HL-60 (cell line): ENCODE measurements around the gene ZC3H12D.

Source experiments
- DNase-seq, 2 experiments: peaks; one replicate each; pipeline ENCODE4 v3.0.0-alpha.2; 2010 to 2020; ENCODE audit warnings: low read depth in 1 of 2, low spot score in 1 of 2
- H3K27ac ChIP-seq: fragments of 250-450 bp; sonication (Bioruptor Pico); replicated peaks from 2 replicates; pipeline ENCODE4 v1.5.1; 2020; ENCODE audit warnings: mild to moderate bottlenecking, moderate library complexity
- H3K27me3 ChIP-seq: fragments of 250-450 bp; sonication (Bioruptor Pico); 2 replicates; pipeline ENCODE4 v1.5.1; 2021; ENCODE audit warnings: mild to moderate bottlenecking, moderate library complexity; ENCODE audit not compliant: insufficient read depth, poor library complexity, severe bottlenecking
- H3K4me3 ChIP-seq: replicated peaks from 2 replicates; pipeline ENCODE4 v1.5.1; 2011; ENCODE audit warnings: mild to moderate bottlenecking, control low read depth, low read length; ENCODE audit not compliant: insufficient read depth
- GABPA ChIP-seq: IDR thresholded peaks from 2 replicates; pipeline ENCODE4 v1.6.1; 2012; ENCODE audit warnings: low read depth
- POLR2AphosphoS5 ChIP-seq: IDR thresholded peaks from 2 replicates; pipeline ENCODE4 v1.6.1; 2012; ENCODE audit warnings: low read depth
- REST ChIP-seq: IDR thresholded peaks from 2 replicates; pipeline ENCODE4 v1.6.1; 2012; ENCODE audit warnings: low read depth; ENCODE audit not compliant: insufficient replicate concordance
- SPI1 ChIP-seq: IDR thresholded peaks from 2 replicates; pipeline ENCODE4 v1.6.1; 2012; ENCODE audit warnings: low read depth, mild to moderate bottlenecking, borderline replicate concordance
- TF ChIP-seq, protein P1 (sequence below): IDR thresholded peaks from one replicate; pipeline ENCODE4 v1.5.1; 2011; ENCODE audit warnings: low read length, control low read depth, inconsistent platforms; ENCODE audit not compliant: insufficient read depth

Gene ZC3H12D

GRCh38 chr6:149459761-149460160 lies 25.1 kb downstream of the ZC3H12D start:
- Histone ChIP-seq H3K27me3 (no peaks in the 10 kb centered on the region), H3K4me3 (no peak overlapping the region), H3K27ac (no peak overlapping the region)
- TF ChIP-seq SPI1 = no peak
- TF ChIP-seq GABPA = no peak
- no peak for TF ChIP-seq POLR2AphosphoS5
- TF ChIP-seq, protein P1, sequence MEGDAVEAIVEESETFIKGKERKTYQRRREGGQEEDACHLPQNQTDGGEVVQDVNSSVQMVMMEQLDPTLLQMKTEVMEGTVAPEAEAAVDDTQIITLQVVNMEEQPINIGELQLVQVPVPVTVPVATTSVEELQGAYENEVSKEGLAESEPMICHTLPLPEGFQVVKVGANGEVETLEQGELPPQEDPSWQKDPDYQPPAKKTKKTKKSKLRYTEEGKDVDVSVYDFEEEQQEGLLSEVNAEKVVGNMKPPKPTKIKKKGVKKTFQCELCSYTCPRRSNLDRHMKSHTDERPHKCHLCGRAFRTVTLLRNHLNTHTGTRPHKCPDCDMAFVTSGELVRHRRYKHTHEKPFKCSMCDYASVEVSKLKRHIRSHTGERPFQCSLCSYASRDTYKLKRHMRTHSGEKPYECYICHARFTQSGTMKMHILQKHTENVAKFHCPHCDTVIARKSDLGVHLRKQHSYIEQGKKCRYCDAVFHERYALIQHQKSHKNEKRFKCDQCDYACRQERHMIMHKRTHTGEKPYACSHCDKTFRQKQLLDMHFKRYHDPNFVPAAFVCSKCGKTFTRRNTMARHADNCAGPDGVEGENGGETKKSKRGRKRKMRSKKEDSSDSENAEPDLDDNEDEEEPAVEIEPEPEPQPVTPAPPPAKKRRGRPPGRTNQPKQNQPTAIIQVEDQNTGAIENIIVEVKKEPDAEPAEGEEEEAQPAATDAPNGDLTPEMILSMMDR = no peak
- no peak for TF ChIP-seq REST
- no peak for DNase-seq

DNA sequence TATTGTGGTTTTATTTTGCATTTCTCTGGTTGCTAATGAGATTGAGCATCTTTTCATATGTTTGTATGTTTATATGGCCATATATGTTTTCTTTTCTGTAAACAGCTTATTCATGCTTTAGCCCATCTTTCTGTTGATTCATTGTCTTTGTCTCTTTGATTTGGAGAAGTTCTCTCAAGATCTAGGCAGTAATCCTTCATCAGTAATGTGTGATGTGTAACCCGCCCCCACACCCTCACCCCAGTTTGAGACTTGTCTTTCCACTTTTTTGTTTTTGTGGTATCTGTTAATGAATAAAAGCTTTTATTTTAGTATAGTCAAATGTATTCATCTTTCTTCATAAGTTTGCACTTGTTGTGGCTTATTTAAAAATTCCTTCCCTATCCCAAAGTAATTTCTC lies 26.0 kb downstream of the ZC3H12D start:
- H3K27me3 ChIP-seq = no peaks in the 10 kb centered on the region
- no peak overlapping the region for H3K27ac ChIP-seq
- no peak for TF ChIP-seq POLR2AphosphoS5
- TF ChIP-seq, protein P1 = no peak
- no peak for TF ChIP-seq SPI1
- no peak for TF ChIP-seq REST
- no peak for TF ChIP-seq GABPA
- no peak for DNase-seq
- no peak overlapping the region for H3K4me3 ChIP-seq

GRCh38 chr6:149458196-149458595 lies 26.6 kb downstream of the ZC3H12D start:
- DNase-seq = no peak
- H3K27me3 ChIP-seq = no peaks in the 10 kb centered on the region
- no peak overlapping the region for H3K4me3 ChIP-seq
- no peak overlapping the region for H3K27ac ChIP-seq
- TF ChIP-seq GABPA = no peak
- TF ChIP-seq POLR2AphosphoS5 = no peak

GRCh38 chr6:149457316-149457884 lies 27.4 kb downstream of the ZC3H12D start:
- DNase-seq = no peak
- Histone ChIP-seq H3K4me3 (no peak overlapping the region), H3K27me3 (no peaks in the 10 kb centered on the region), H3K27ac (no peak overlapping the region)
- no peak for TF ChIP-seq GABPA
- TF ChIP-seq, protein P1 = no peak
- TF ChIP-seq REST = no peak
- TF ChIP-seq SPI1 = no peak
- no peak for TF ChIP-seq POLR2AphosphoS5
